Osteoblast (primary cell): ENCODE data around the gene RCSD1. TPM values are rescaled to one million over a fixed set of nuclear protein-coding genes. Genes with fewer than 3 reads are reported as not detected.

Experiments used
- DNase-seq: peaks from one replicate; pipeline ENCODE4 v3.0.0; 2011; ENCODE audit warnings: low spot score, mixed read lengths; ENCODE audit not compliant: insufficient read length; ENCODE audit errors: missing footprints
- H2AFZ ChIP-seq: 2 replicates; pipeline ENCODE4 v1.6.0; 2011; ENCODE audit warnings: mild to moderate bottlenecking, low read length
- H3K27ac ChIP-seq: 2 replicates; pipeline ENCODE4 v1.5.1; 2011; ENCODE audit warnings: mild to moderate bottlenecking, low read depth, low read length, moderate library complexity
- H3K27me3 ChIP-seq: 2 replicates; pipeline ENCODE4 v1.6.0; 2012; ENCODE audit warnings: mild to moderate bottlenecking, control low read depth, inconsistent platforms, low read length, moderate library complexity; ENCODE audit not compliant: insufficient read depth
- H3K36me3 ChIP-seq: 2 replicates; pipeline ENCODE4 v1.5.1; 2011; ENCODE audit warnings: mild to moderate bottlenecking, low read length, control low read depth, moderate library complexity; ENCODE audit not compliant: insufficient read depth
- H3K4me1 ChIP-seq: 2 replicates; pipeline ENCODE4 v1.5.1; 2011; ENCODE audit warnings: mild to moderate bottlenecking, low read length, control low read depth, moderate library complexity; ENCODE audit not compliant: insufficient read depth
- H3K4me2 ChIP-seq: 2 replicates; pipeline ENCODE4 v1.6.0; 2011; ENCODE audit warnings: mild to moderate bottlenecking, low read length; ENCODE audit not compliant: insufficient read depth
- H3K4me3 ChIP-seq: fragments of 200-600 bp; sonication (generic); 3 replicates; pipeline ENCODE4 v1.5.1; 2012; ENCODE audit warnings: mild to moderate bottlenecking, low read length, inconsistent platforms; ENCODE audit not compliant: insufficient read depth
- H3K79me2 ChIP-seq: 2 replicates; pipeline ENCODE4 v1.6.0; 2012; ENCODE audit warnings: mild to moderate bottlenecking, low read length, control low read depth, inconsistent platforms; ENCODE audit not compliant: insufficient read depth
- H3K9me3 ChIP-seq: 2 replicates; pipeline ENCODE4 v1.5.1; 2011; ENCODE audit warnings: low read depth, low read length, control low read depth
- H4K20me1 ChIP-seq: 2 replicates; pipeline ENCODE4 v1.6.0; 2012; ENCODE audit warnings: mild to moderate bottlenecking, low read length, control low read depth; ENCODE audit not compliant: insufficient read depth
- total RNA-seq: library from RNA; depleted of rRNA; stranded (reverse); fragments of >200 nt; gene quantifications from 2 replicates; pipeline ENCODE4 v1.2.3, GENCODE V29; 2012
- TF ChIP-seq, protein P1 (sequence below): IDR thresholded peaks from 2 replicates; pipeline ENCODE4 v1.5.1; 2011; ENCODE audit warnings: mild to moderate bottlenecking, low read depth, low read length, moderate library complexity; ENCODE audit errors: extremely low read depth

The RCSD1 gene
- total RNA-seq, 1 donor: under 0.01 TPM

GRCh38 chr1:167643441-167643840, 13.4 kb downstream of the RCSD1 start:
- TF ChIP-seq, protein P1, sequence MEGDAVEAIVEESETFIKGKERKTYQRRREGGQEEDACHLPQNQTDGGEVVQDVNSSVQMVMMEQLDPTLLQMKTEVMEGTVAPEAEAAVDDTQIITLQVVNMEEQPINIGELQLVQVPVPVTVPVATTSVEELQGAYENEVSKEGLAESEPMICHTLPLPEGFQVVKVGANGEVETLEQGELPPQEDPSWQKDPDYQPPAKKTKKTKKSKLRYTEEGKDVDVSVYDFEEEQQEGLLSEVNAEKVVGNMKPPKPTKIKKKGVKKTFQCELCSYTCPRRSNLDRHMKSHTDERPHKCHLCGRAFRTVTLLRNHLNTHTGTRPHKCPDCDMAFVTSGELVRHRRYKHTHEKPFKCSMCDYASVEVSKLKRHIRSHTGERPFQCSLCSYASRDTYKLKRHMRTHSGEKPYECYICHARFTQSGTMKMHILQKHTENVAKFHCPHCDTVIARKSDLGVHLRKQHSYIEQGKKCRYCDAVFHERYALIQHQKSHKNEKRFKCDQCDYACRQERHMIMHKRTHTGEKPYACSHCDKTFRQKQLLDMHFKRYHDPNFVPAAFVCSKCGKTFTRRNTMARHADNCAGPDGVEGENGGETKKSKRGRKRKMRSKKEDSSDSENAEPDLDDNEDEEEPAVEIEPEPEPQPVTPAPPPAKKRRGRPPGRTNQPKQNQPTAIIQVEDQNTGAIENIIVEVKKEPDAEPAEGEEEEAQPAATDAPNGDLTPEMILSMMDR: no peak
- Histone ChIP-seq H3K27me3 (peaks cover 8% of the 10 kb centered on the region), H3K4me3 (no peak overlapping the region), H4K20me1 (no peaks in the 10 kb centered on the region), H3K27ac (no peak overlapping the region), H3K79me2 (no peaks in the 10 kb centered on the region), H3K4me2 (no peak overlapping the region), H3K4me1 (no peaks in the 10 kb centered on the region), H3K36me3 (no peaks in the 10 kb centered on the region), H3K9me3 (no peaks in the 10 kb centered on the region), H2AFZ (no peak overlapping the region)
- DNase-seq: no peak

- no peaks in the 10 kb centered on the region for H4K20me1 ChIP-seq
- no peak overlapping the region for H3K4me3 ChIP-seq
- H3K4me2 ChIP-seq: no peak overlapping the region
- H3K27ac ChIP-seq: no peak overlapping the region
- H2AFZ ChIP-seq: no peak overlapping the region
- TF ChIP-seq, protein P1: no peak
- H3K9me3 ChIP-seq: no peaks in the 10 kb centered on the region
- no peak for DNase-seq
- no peaks in the 10 kb centered on the region for H3K36me3 ChIP-seq
- H3K79me2 ChIP-seq: no peaks in the 10 kb centered on the region
- peaks cover 8% of the 10 kb centered on the region for H3K27me3 ChIP-seq
- H3K4me1 ChIP-seq: peaks cover 7% of the 10 kb centered on the region
Measured at GRCh38 chr1:167644551-167644950, 14.5 kb downstream of the RCSD1 start.

DNA sequence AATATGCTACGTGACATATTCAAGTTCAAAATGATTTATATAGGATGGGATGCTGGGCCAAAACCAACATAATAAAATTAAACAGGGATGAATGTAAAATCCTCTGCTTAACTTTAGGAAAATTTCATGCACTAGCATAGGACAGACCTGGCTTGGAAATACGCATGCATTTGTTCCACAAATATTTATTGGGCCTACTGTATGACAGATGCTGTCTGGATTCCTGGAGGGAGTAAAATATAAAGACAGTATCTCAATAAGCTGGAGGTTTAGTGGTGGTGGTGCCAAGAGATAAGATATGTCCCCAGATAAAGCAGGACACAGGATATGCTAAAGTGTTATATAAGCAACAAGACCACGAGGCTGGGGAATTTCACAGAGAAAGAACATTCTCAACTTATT, 15.1 kb downstream of the RCSD1 start:
- Histone ChIP-seq H3K36me3 (no peaks in the 10 kb centered on the region), H3K9me3 (no peaks in the 10 kb centered on the region), H3K4me2 (no peak overlapping the region), H2AFZ (no peak overlapping the region), H3K4me1 (peaks cover 8% of the 10 kb centered on the region), H3K79me2 (no peaks in the 10 kb centered on the region), H3K27ac (no peak overlapping the region), H4K20me1 (no peaks in the 10 kb centered on the region), H3K27me3 (peaks cover 8% of the 10 kb centered on the region), H3K4me3 (no peak overlapping the region)
- no peak for DNase-seq
- TF ChIP-seq, protein P1: no peak

DNA sequence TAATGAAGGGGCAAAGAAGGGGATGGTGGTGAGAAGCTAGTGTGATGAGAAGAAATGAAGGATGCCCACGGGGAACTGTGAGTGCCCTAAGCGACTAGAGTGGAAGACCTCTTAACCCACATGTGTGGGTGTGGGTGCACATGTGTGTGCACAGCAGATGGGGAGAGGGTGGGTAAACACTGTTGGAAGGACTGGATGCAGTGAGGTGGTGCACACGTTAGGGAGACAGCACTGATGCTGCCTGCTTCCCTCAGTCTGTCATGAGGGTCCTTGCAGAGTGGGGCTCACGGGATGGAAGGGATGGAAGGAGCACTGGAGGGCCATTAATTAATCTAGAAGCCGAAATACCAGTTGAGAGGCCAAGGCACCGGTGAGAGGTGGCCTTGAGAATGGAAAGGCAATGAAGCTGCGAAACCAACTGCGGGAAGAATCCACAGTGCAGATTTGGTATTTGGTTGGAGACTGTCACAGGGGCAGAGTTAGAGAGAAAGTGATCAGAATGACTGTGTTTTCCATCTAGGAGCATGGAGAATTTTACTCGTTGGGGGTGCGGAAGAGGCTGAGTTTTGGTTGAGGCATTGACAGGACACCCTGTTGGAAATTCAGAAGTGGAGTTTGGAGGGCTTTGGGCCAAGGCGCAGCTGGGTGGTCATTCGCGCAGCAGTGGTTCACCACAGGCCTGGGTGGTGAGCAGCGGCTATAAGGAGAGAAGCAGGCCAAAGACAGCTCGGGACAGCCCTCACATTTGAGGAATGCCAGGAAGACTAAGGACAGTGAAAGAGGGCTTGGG, 15.8 kb downstream of the RCSD1 start:
- DNase-seq: no peak
- H3K79me2 ChIP-seq: no peaks in the 10 kb centered on the region
- no peak overlapping the region for H2AFZ ChIP-seq
- no peak overlapping the region for H3K27ac ChIP-seq
- no peak overlapping the region for H3K4me3 ChIP-seq
- no peaks in the 10 kb centered on the region for H4K20me1 ChIP-seq
- no peaks in the 10 kb centered on the region for H3K36me3 ChIP-seq
- H3K27me3 ChIP-seq: peaks cover 8% of the 10 kb centered on the region
- H3K9me3 ChIP-seq: no peaks in the 10 kb centered on the region
- TF ChIP-seq, protein P1: no peak
- H3K4me1 ChIP-seq: peaks cover 8% of the 10 kb centered on the region
- no peak overlapping the region for H3K4me2 ChIP-seq
